A549 (cell line): Measurements from ENCODE around the gene CNTN4. TPM values are rescaled to one million over a fixed set of nuclear protein-coding genes. Genes with fewer than 3 reads are reported as not detected.

Experiments
- ATAC-seq, 2 experiments: fragments of 200-7000 bp in 1 of 2; fragments of >200 bp in 1 of 2; cut with Nextera tagmentation in 1 of 2; cut with Tn5 transposase in 1 of 2; 3 replicates each; pipeline versions ENCODE4 v1.8.0 to v1.9.1; 2018 to 2020; ENCODE audit warnings: mild to moderate bottlenecking in 1 of 2, moderate library complexity in 1 of 2
- CTCF ChIA-PET: fragments of 300-600 bp; sonication (Branson Sonifier 250); formaldehyde crosslinking; extraction: SDS; loops from one replicate; lab custom pipeline; 2021; ENCODE audit warnings: antibody characterized with exemption, inconsistent platforms; lab: Yijun Ruan, JAX
- POLR2A ChIA-PET: fragments of 350-600 bp; formaldehyde crosslinking; extraction: SDS; loops from one replicate; lab custom pipeline; 2021; ENCODE audit warnings: antibody characterized with exemption, inconsistent platforms; lab: Yijun Ruan, JAX
- DNase-seq, 2 experiments: peaks; one replicate each; pipeline versions ENCODE4 v3.0.0 to v3.0.0-alpha.2; 2011 to 2016; ENCODE audit warnings: low read depth in 1 of 2, low spot score in 1 of 2
- FAIRE-seq: peaks from 2 replicates; lab custom pipeline; 2011; peaks lifted over from hg19 to GRCh38; lab: Jason Lieb, UNC
- H3K27ac ChIP-seq, 2 experiments: fragments of >200 bp; sonication (Bioruptor Twin); formaldehyde crosslinking; 3 replicates each; pipeline ENCODE4 v1.5.1; 2016 to 2017
- H3K4me1 ChIP-seq: fragments of >200 bp; sonication (Bioruptor Twin); formaldehyde crosslinking; 3 replicates; pipeline ENCODE4 v1.6.1; 2016
- H3K4me2 ChIP-seq: fragments of >200 bp; sonication (Bioruptor Twin); formaldehyde crosslinking; 3 replicates; pipeline ENCODE4 v1.6.1; 2016
- H3K4me3 ChIP-seq: fragments of >200 bp; sonication (Bioruptor Twin); formaldehyde crosslinking; 3 replicates; pipeline ENCODE4 v1.5.1; 2016
- H3K9me3 ChIP-seq: fragments of >200 bp; sonication (Bioruptor Twin); formaldehyde crosslinking; 3 replicates; pipeline ENCODE4 v1.6.1; 2016
- BHLHE40 ChIP-seq: IDR thresholded peaks from 2 replicates; pipeline ENCODE4 v1.6.1; 2012; ENCODE audit warnings: low read depth, low read length, inconsistent platforms
- CBX2 ChIP-seq: fragments of 200-600 bp; sonication (generic); IDR thresholded peaks from 2 replicates; pipeline ENCODE4 v1.6.1; 2016; ENCODE audit warnings: low read depth, mild to moderate bottlenecking, borderline replicate concordance
- CHD2 ChIP-seq: fragments of 150-350 bp; IDR thresholded peaks from 2 replicates; pipeline ENCODE4 v1.6.1; 2014; ENCODE audit warnings: low read length; ENCODE audit not compliant: partially characterized antibody
- CHD4 ChIP-seq: fragments of 200-600 bp; sonication (generic); IDR thresholded peaks from 2 replicates; pipeline ENCODE4 v1.6.1; 2016; ENCODE audit warnings: antibody characterized with exemption, mild to moderate bottlenecking, borderline replicate concordance
- E2F6 ChIP-seq: IDR thresholded peaks from 2 replicates; pipeline ENCODE4 v1.6.1; 2012; ENCODE audit warnings: low read depth, borderline replicate concordance
- EHF ChIP-seq: fragments of 250-450 bp; sonication (Bioruptor Pico); IDR thresholded peaks from 2 replicates; pipeline ENCODE4 v1.5.0; 2020; ENCODE audit warnings: mild to moderate bottlenecking
- FOSB ChIP-seq: fragments of 250-450 bp; sonication (Bioruptor Pico); IDR thresholded peaks from 2 replicates; pipeline ENCODE4 v1.5.0; 2020; ENCODE audit warnings: mild to moderate bottlenecking, moderate library complexity
- GATA3 ChIP-seq: IDR thresholded peaks from 2 replicates; pipeline ENCODE4 v1.6.1; 2012; ENCODE audit warnings: borderline replicate concordance
- HEYL ChIP-seq: fragments of 250-450 bp; sonication (Bioruptor Pico); IDR thresholded peaks from 2 replicates; pipeline ENCODE4 v1.8.0; 2021; ENCODE audit warnings: mild to moderate bottlenecking, moderate library complexity
- HMGXB4 ChIP-seq: fragments of 250-450 bp; sonication (Bioruptor Pico); IDR thresholded peaks from 2 replicates; pipeline ENCODE4 v1.5.0; 2021; ENCODE audit warnings: mild to moderate bottlenecking, moderate library complexity, borderline replicate concordance
- HOXB13 ChIP-seq: fragments of 250-450 bp; sonication (Bioruptor Pico); IDR thresholded peaks from 2 replicates; pipeline ENCODE4 v1.5.0; 2020; ENCODE audit warnings: low read depth, mild to moderate bottlenecking, moderate library complexity
- HOXB5 ChIP-seq: fragments of 250-450 bp; sonication (Bioruptor Pico); IDR thresholded peaks from 2 replicates; pipeline ENCODE4 v1.5.0; 2020; ENCODE audit warnings: mild to moderate bottlenecking, moderate library complexity
- JUNB ChIP-seq: fragments of >200 bp; sonication (Bioruptor Twin); formaldehyde crosslinking; IDR thresholded peaks from 2 replicates; pipeline ENCODE4 v1.6.1; 2016
- MAZ ChIP-seq: fragments of 150-350 bp; IDR thresholded peaks from 2 replicates; pipeline ENCODE4 v1.6.1; 2014; ENCODE audit warnings: antibody characterized with exemption, low read depth, low read length, borderline replicate concordance
- NFE2L2 ChIP-seq: fragments of 150-350 bp; conservative IDR thresholded peaks from 2 replicates; pipeline ENCODE4 v1.6.1; 2014; ENCODE audit warnings: low read length
- NPAS2 ChIP-seq: fragments of 250-450 bp; sonication (Bioruptor Pico); IDR thresholded peaks from 2 replicates; pipeline ENCODE4 v1.8.0; 2022; ENCODE audit warnings: mild to moderate bottlenecking, moderate library complexity, borderline replicate concordance
- NR3C1 ChIP-seq: fragments of >200 bp; sonication (Bioruptor Twin); formaldehyde crosslinking; IDR thresholded peaks from 3 replicates; pipeline ENCODE4 v1.6.1; 2017
- PHF8 ChIP-seq: fragments of 200-600 bp; sonication (generic); IDR thresholded peaks from 2 replicates; pipeline ENCODE4 v1.6.1; 2016; ENCODE audit warnings: low read depth, mild to moderate bottlenecking, antibody characterized with exemption, moderate library complexity, borderline replicate concordance
- POLR2A ChIP-seq: IDR thresholded peaks from 2 replicates; pipeline ENCODE4 v1.6.1; 2012; ENCODE audit warnings: mild to moderate bottlenecking, low read length
- RARB ChIP-seq: fragments of 250-450 bp; sonication (Bioruptor Pico); IDR thresholded peaks from 2 replicates; pipeline ENCODE4 v1.8.0; 2021; ENCODE audit warnings: mild to moderate bottlenecking, moderate library complexity
- RNF2 ChIP-seq: fragments of 200-600 bp; sonication (generic); IDR thresholded peaks from 2 replicates; pipeline ENCODE4 v1.6.1; 2016; ENCODE audit warnings: low read depth, mild to moderate bottlenecking, antibody characterized with exemption, moderate library complexity, borderline replicate concordance
- SREBF2 ChIP-seq: fragments of 450-650 bp; IDR thresholded peaks from 2 replicates; pipeline ENCODE4 v1.6.1; 2014; ENCODE audit warnings: mild to moderate bottlenecking, moderate library complexity
- TFCP2L1 ChIP-seq: fragments of 250-450 bp; sonication (Bioruptor Pico); IDR thresholded peaks from 2 replicates; pipeline ENCODE4 v1.5.0; 2021; ENCODE audit warnings: mild to moderate bottlenecking
- USF2 ChIP-seq: fragments of 450-650 bp; IDR thresholded peaks from 2 replicates; pipeline ENCODE4 v1.6.1; 2014; ENCODE audit warnings: antibody characterized with exemption
- ZC3H11A ChIP-seq: fragments of 450-650 bp; IDR thresholded peaks from 2 replicates; pipeline ENCODE4 v1.6.1; 2014; ENCODE audit warnings: antibody characterized with exemption, mild to moderate bottlenecking
- ZFP36 ChIP-seq: fragments of 450-650 bp; IDR thresholded peaks from 2 replicates; pipeline ENCODE4 v1.6.1; 2014; ENCODE audit warnings: borderline replicate concordance; ENCODE audit not compliant: partially characterized antibody
- WGBS: methylation state at CpG from one replicate; pipeline ENCODE4 v1.1.6; 2017; ENCODE audit errors: missing lambda C conversion rate; 5-methylcytosine and 5-hydroxymethylcytosine counted together
- polyA plus RNA-seq, 4 experiments: library from polyadenylated mRNA; depleted of rRNA in 3 of 4; stranded (reverse); fragments of >200 nt; fragmentation: RNase III in 1 of 4; extraction: RNeasy Plus Mini Kit Qiagen cat#74134 plus additional on column Dnase treatment in 1 of 4; gene quantifications; 2 replicates in 3 of 4; 3 replicates in 1 of 4; pipeline ENCODE4 v1.2.3, GENCODE V29; 2011 to 2017
- TF ChIP-seq, protein P1 (sequence below): fragments of >200 bp; sonication (Bioruptor Twin); formaldehyde crosslinking; IDR thresholded peaks from 2 replicates; pipeline ENCODE4 v1.6.1; 2016
- TF ChIP-seq, protein P2 (sequence below): fragments of >200 bp; sonication (Bioruptor Twin); formaldehyde crosslinking; IDR thresholded peaks from 3 replicates; pipeline ENCODE4 v1.6.1; 2016
- TF ChIP-seq, protein P3 (sequence below): IDR thresholded peaks from 2 replicates; pipeline ENCODE4 v1.6.1; 2012

The CNTN4 gene
- polyA plus RNA-seq, 2 of the 4 experiments (the other 2 are of a cell fraction), result 0.03 TPM; not detected in 1

DNA sequence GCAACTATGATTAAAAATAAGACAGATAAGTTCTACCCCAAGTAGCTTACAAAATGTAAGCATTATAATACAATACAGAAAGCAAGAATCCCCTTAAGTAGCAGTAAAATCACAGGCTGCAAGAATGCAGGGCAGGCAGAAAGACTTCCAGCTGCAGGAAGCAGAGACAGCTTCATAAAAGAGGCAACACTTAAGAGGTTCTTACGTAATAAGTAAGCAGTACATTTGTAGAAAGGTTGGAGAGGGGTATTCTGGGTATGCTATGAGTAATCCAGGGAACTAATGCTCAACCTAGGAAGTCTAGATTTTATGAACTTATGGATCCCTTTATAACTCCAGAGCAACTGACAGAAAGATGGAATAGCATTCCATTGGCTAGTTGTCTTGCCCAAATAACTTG is 859.9 kb downstream of the CNTN4 start:
- no peak overlapping the region for H3K27ac ChIP-seq
- H3K4me1 ChIP-seq, result no peaks in the 10 kb centered on the region
- TF ChIP-seq HEYL (CRISPR knock-in tag) (no peak), HOXB5 (CRISPR knock-in tag) (no peak), NFE2L2 (no peak), POLR2A (no peak), CHD2 (no peak), CBX2 (no peak), PHF8 (no peak), RNF2 (no peak), MAZ (no peak), EHF (CRISPR knock-in tag) (no peak), GATA3 (no peak), USF2 (no peak), NR3C1 (no peak), CHD4 (no peak), E2F6 (no peak)
- TF ChIP-seq, protein P1, sequence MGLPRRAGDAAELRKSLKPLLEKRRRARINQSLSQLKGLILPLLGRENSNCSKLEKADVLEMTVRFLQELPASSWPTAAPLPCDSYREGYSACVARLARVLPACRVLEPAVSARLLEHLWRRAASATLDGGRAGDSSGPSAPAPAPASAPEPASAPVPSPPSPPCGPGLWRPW, result no peak
- TF ChIP-seq, protein P2, sequence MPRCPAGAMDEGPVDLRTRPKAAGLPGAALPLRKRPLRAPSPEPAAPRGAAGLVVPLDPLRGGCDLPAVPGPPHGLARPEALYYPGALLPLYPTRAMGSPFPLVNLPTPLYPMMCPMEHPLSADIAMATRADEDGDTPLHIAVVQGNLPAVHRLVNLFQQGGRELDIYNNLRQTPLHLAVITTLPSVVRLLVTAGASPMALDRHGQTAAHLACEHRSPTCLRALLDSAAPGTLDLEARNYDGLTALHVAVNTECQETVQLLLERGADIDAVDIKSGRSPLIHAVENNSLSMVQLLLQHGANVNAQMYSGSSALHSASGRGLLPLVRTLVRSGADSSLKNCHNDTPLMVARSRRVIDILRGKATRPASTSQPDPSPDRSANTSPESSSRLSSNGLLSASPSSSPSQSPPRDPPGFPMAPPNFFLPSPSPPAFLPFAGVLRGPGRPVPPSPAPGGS, result no peak
- TF ChIP-seq, all 56 proteins: peak for 0
- H3K9me3 ChIP-seq, result no peaks in the 10 kb centered on the region
- WGBS, result 0% methylated on average over 1 of the region's 1 CpG
- DNase-seq, result no peak
- no peak for FAIRE-seq
- ChIA-PET CTCF (no interaction called here), POLR2A (no interaction called here)
- no peak for ATAC-seq
- no peak overlapping the region for H3K4me2 ChIP-seq
- H3K4me3 ChIP-seq, result no peak overlapping the region

DNA sequence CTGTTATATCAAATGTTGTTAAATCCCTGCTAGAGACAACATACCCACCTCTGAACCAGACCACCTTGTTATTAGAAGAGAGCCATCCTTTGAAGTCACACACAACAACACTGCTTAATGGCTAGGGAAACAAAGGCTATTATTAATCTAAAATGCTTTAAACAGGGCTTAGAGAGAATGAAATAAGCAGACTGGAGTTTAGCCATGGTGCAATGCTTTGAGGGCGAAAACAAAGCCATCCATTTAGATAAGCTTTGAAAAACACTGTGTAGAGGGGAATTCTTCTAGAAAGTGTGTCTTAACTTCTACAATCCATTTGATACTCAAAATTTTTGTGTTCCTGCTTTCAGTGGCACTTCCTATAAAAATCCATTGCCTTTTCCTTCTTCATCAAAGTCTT is 862.9 kb downstream of the CNTN4 start:
- CTCF ChIA-PET, result no interaction called here

More for the DNA sequence above, 862.9 kb downstream of the CNTN4 start:
- DNase-seq, result no peak
- POLR2A ChIA-PET, result no interaction called here
- WGBS, result 0% methylated on average over 1 of the region's 1 CpG
- Histone ChIP-seq H3K4me1 (no peaks in the 10 kb centered on the region), H3K4me3 (no peak overlapping the region), H3K27ac (no peak overlapping the region), H3K4me2 (no peak overlapping the region), H3K9me3 (no peaks in the 10 kb centered on the region)
- no peak for ATAC-seq
- no peak for FAIRE-seq
- TF ChIP-seq, protein P3, sequence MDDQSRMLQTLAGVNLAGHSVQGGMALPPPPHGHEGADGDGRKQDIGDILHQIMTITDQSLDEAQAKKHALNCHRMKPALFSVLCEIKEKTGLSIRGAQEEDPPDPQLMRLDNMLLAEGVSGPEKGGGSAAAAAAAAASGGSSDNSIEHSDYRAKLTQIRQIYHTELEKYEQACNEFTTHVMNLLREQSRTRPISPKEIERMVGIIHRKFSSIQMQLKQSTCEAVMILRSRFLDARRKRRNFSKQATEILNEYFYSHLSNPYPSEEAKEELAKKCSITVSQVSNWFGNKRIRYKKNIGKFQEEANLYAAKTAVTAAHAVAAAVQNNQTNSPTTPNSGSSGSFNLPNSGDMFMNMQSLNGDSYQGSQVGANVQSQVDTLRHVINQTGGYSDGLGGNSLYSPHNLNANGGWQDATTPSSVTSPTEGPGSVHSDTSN, result no peak
- TF ChIP-seq EHF (CRISPR knock-in tag), result no peak
- no peak for TF ChIP-seq JUNB
- TF ChIP-seq NFE2L2, result no peak
- no peak for TF ChIP-seq BHLHE40
- TF ChIP-seq GATA3, result no peak
- TF ChIP-seq, protein P1, result no peak
- TF ChIP-seq HOXB13 (CRISPR knock-in tag), result no peak
- TF ChIP-seq RNF2, result no peak
- TF ChIP-seq FOSB (CRISPR knock-in tag), result no peak
- TF ChIP-seq ZC3H11A, result no peak
- TF ChIP-seq CHD4, result no peak
- no peak for TF ChIP-seq TFCP2L1 (CRISPR knock-in tag)
- no peak for TF ChIP-seq SREBF2
- no peak for TF ChIP-seq ZFP36
- no peak for TF ChIP-seq NPAS2
- TF ChIP-seq NR3C1, result no peak
- no peak for TF ChIP-seq HOXB5 (CRISPR knock-in tag)
- TF ChIP-seq RARB (CRISPR knock-in tag), result no peak
- no peak for TF ChIP-seq HMGXB4 (CRISPR knock-in tag)
